Stimulated activated CD4-positive, alpha-beta T cell treated with anti-CD3 and anti-CD28 coated beads, TNF-alpha, amount 100 ng/mL, for 1 hour (primary cell): ENCODE measurements around the gene ZNF180.
"Not testable (repeated sequence)": the region's sequence is repeated elsewhere in the genome, so short reads cannot be mapped to it uniquely, and the experiment has no call there.

Source experiments
- DNase-seq, 3 donors: peaks; one replicate each; pipeline ENCODE4 v3.0.0-alpha.2; 2020; ENCODE audit warnings: low read depth in 3 of 3, low spot score in 1 of 3

ZNF180 gene

DNA sequence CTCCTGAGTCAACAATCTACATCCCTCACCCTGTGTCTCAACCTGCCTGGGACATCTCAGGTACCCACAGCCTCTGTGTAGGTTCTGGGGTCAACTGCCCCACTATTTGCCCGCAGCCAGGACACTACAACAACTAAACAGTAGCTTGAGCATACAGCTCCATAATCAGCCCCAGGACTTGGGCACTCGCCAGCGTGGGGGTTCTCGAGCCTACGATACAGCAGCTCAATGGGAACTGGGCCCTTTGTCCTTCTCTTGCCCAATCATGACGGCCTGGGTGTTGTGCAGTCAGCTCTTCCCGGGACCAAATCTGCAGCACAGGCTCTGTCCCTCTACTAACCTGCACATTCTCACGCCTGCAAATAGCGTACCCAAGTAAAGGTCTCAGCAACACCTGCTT, 1.3 kb downstream of the ZNF180 start:
- DNase-seq, result no peak

GRCh38 chr19:44496711-44497110, 3.6 kb downstream of the ZNF180 start:
- no peak for DNase-seq

DNA sequence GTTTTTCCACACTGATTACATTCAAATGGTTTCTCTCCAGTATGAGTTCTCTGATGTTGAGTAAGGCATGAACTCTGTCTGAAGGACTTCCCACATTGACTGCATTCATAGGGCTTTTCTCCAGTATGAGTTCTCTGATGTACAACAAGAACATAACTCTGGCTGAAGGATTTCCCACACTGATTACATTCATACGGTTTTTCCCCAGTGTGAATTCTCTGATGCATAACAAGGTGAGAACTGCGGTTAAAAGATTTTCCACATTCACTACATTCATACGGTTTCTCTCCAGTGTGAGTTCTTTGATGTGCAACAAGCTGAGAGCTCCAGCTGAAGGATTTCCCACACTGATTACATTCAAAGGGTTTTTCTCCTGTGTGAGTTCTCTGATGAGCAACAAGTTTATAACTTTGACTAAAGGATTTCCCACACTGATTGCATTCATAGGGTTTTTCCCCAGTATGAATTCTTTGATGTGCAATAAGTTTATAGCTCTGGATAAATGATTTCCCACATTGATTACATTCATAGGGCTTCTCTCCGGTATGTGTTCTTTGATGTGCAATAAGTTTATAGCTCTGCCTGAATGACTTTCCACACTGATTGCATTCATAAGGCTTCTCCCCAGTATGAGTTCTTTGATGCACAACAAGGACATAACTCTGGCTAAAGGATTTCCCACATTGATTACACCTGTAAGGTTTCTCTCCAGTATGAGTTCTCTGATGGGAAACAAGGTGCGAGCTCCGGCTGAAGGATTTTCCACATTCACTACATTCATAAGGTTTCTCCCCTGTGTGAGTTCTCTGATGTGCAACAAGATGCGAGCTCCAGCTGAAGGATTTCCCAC, 23.5 kb downstream of the ZNF180 start:
- no peak for DNase-seq

- not testable (repeated sequence) for DNase-seq
Measured at GRCh38 chr19:44468730-44469129, 31.6 kb downstream of the ZNF180 start.

DNA sequence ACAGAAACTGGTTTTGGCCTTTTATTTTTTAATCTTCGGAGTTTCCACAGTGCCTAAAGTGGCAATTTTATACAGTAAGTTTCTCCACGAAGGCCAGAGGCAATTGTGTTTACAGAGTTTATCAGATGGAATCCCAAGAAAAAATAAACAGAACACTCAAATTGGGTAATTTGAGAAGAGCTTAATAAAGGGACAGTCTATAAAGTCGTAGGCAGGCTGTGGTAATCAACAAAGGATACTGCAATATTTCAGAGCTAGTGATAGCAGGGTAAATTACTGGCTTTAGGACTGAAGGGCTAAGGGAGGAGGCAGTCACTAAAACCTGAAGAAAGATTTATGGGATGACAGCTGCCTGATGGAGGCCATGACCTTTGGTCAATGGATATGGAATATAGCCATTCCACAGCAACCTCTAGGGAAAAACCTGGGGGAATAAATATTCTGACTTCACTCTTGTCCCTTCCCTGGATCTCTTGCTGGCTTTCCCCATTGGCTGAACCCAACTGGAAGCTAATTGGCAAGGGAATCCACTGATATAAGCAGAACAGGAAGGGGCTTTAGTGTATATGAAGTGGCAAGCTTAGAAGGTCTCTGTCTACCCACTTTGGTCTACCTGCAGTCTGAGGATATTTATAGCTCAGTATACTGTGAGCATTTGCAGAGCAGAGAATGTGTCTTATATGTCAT, 37.6 kb downstream of the ZNF180 start:
- not testable (repeated sequence) for DNase-seq

GRCh38 chr19:44456016-44456415, 44.3 kb downstream of the ZNF180 start:
- DNase-seq, result not testable (repeated sequence)

DNA sequence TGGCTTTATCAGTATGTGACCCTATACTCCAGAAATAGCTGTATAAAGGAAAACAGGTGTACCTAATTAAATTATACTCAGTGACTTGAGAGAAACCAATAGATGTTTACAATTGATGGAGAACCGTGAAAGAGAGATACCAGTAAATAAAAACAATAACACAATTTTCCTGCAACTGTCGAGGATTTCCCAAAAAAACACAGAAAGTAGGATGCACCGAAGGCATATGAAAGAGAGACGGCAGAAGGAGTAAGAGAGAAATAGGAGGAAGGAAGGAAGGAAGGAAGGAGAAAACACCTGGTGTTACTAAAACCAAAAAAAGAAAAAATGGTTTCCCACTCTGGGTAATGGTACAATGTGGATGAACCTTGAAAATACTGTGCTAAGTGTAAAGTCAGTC, 45.2 kb downstream of the ZNF180 start:
- DNase-seq, result no peak

DNA sequence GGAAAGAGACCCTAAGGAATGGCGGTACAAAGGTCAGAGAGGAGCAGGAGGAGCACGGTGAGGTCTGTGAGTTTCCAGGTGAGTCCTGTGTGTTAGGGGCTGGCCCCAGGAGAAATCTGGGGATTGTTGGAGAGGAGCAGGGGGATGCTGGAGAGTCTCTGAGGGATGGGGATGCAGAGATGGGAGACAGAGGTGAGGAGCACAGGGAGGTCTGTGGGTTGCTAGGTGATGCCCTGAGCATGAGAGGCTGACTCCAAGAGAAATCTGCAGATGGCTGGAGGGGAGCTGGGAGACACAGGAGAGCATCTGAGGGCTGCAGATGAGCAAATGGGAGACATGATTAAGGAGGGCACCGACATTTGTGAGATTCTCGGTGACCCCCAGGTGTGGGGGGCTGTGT, 48.0 kb downstream of the ZNF180 start:
- no peak for DNase-seq

- no peak for DNase-seq
Measured at GRCh38 chr19:44451687-44452086, 48.6 kb downstream of the ZNF180 start.

- peak; percentile 3 to 37 (median 8) for DNase-seq
Measured at GRCh38 chr19:44447916-44448674, 52.2 kb downstream of the ZNF180 start, which contains the start of gene ZNF229. TSS of gene ZNF229 (minus strand) at chr19:44448472. CDS start at chr19:44442847, 5,625 bp downstream.

- no peak for DNase-seq
Measured at GRCh38 chr19:44438441-44438840, 61.9 kb downstream of the ZNF180 start.

DNA sequence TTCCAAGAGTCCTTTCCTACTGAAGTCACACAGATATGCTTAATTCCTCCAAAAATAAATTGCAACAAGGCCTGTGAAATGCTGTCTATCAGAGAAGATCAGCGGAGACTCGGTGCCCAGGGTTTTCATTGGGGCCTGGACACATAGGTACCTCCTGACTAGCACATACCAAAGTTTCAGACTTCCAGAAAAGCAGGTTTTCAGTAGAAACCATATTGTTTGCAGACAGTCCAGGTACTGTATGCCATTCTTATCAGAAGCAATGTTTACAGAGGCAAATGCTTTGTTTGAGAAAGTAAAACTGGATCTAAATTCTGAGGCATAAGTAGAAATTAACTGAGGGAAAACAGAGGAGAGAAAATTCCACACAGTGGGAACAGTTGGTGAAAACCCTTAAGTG, 64.9 kb downstream of the ZNF180 start:
- DNase-seq, result no peak

GRCh38 chr19:44430956-44431355, 69.4 kb downstream of the ZNF180 start:
- DNase-seq, result no peak
